HTR-8/SVneo (cell line): Measurements from ENCODE around the gene SULT1A2.
"Not testable (repeated sequence)": the region's sequence is repeated elsewhere in the genome, so short reads cannot be mapped to it uniquely, and the experiment has no call there.

Source experiments
- DNase-seq: peaks from one replicate; pipeline ENCODE4 v3.0.0; 2011; ENCODE audit warnings: low spot score, mixed read lengths; ENCODE audit not compliant: insufficient read length
- FAIRE-seq: peaks from 2 replicates; lab custom pipeline; 2011; peaks lifted over from hg19 to GRCh38; lab: Jason Lieb, UNC

The SULT1A2 gene

GRCh38 chr16:28596840-28597691 is at the start of gene SULT1A2:
TSS of gene SULT1A2 (minus strand) at chr16:28597050. CDS start at chr16:28595930, 1,120 bp downstream.
- DNase-seq (no peak), FAIRE-seq (no peak)

- not testable (repeated sequence) for FAIRE-seq, DNase-seq
These were observed 43.1 kb upstream of the SULT1A2 start for GRCh38 chr16:28639959-28640358.

GRCh38 chr16:28638359-28638758 is 41.5 kb upstream of the SULT1A2 start:
- DNase-seq, FAIRE-seq: not testable (repeated sequence)

- FAIRE-seq, DNase-seq: not testable (repeated sequence)
These were observed 40.9 kb upstream of the SULT1A2 start, which contains the start of gene NPIPB8 for GRCh38 chr16:28637765-28638164. TSS of gene NPIPB8 (plus strand) at chr16:28638065. CDS start at chr16:28638361, 296 bp downstream.

- not testable (repeated sequence) for FAIRE-seq, DNase-seq
These were observed 39.4 kb upstream of the SULT1A2 start for GRCh38 chr16:28636093-28636823.

GRCh38 chr16:28630905-28631304 is 34.1 kb upstream of the SULT1A2 start:
- DNase-seq, FAIRE-seq: not testable (repeated sequence)

- FAIRE-seq (no peak), DNase-seq (no peak)
These were observed 26.4 kb upstream of the SULT1A2 start for GRCh38 chr16:28623172-28623711.

- not testable (repeated sequence) for FAIRE-seq, DNase-seq
These were observed 25.8 kb upstream of the SULT1A2 start for GRCh38 chr16:28622532-28623171.

GRCh38 chr16:28621481-28622155 is 24.8 kb upstream of the SULT1A2 start:
- DNase-seq (no peak), FAIRE-seq (no peak)

- DNase-seq, FAIRE-seq: not testable (repeated sequence)
These were observed 23.5 kb upstream of the SULT1A2 start for GRCh38 chr16:28620316-28620715.

GRCh38 chr16:28617874-28618273 is 21.0 kb upstream of the SULT1A2 start:
- no peak for DNase-seq

GRCh38 chr16:28616636-28617035 is 19.8 kb upstream of the SULT1A2 start:
- DNase-seq (no peak), FAIRE-seq (no peak)

More at GRCh38 chr16:28617874-28618273, 21.0 kb upstream of the SULT1A2 start:
- no peak for FAIRE-seq

GRCh38 chr16:28616224-28616577 is 19.4 kb upstream of the SULT1A2 start:
- DNase-seq, FAIRE-seq: not testable (repeated sequence)

- FAIRE-seq, DNase-seq: not testable (repeated sequence)
These were observed 18.8 kb upstream of the SULT1A2 start for GRCh38 chr16:28615486-28616223.

GRCh38 chr16:28614561-28614960 is 17.7 kb upstream of the SULT1A2 start:
- FAIRE-seq = not testable (repeated sequence)

GRCh38 chr16:28613912-28614311 is 17.1 kb upstream of the SULT1A2 start:
- not testable (repeated sequence) for DNase-seq, FAIRE-seq

More at GRCh38 chr16:28614561-28614960, 17.7 kb upstream of the SULT1A2 start:
- not testable (repeated sequence) for DNase-seq

GRCh38 chr16:28612359-28613280 is 15.8 kb upstream of the SULT1A2 start:
- FAIRE-seq, DNase-seq: not testable (repeated sequence)
